ENCODE results near the gene TLE6. TPM values are rescaled to one million over a fixed set of nuclear protein-coding genes. Genes with fewer than 3 reads are reported as not detected.
"Not testable (repeated sequence)": the region's sequence is repeated elsewhere in the genome, so short reads cannot be mapped to it uniquely, and the experiment has no call there.

Gene TLE6
- total and polyA plus RNA-seq, 12 donors, result 0.34 to 3.5 (median 0.64) TPM; not detected in 3

DNA sequence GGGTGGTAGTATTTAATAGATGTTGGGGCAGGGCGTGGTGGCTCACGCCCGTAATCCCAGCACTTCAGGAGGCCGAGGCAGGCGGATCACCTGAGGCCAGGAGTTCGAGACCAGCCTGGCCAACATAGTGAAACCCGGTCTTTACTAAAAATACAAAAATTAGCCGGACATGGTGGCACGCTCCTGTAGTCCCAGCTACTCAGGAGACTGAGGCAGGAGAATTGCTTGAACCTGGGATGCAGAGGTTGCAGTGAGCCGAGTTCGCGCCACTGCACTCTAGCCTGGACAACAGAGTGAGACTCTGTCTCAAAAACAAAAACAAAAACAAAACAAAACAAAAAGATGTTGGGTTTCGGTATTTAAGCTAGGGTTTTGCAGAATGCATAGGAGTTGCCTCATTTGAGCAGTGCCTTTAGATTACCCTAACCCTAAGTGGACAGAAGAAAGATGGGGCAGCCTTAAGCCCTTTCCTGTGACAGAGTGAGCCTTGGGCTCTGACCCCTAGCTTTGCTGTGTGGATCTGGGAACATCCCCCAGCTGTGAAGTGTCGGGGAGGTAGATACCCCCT, 59.7 kb downstream of the TLE6 start:
- H3K27ac ChIP-seq, result peak overlapping the region in 9 of 10 donors; percentile 83 to 97 (median 92)

DNA sequence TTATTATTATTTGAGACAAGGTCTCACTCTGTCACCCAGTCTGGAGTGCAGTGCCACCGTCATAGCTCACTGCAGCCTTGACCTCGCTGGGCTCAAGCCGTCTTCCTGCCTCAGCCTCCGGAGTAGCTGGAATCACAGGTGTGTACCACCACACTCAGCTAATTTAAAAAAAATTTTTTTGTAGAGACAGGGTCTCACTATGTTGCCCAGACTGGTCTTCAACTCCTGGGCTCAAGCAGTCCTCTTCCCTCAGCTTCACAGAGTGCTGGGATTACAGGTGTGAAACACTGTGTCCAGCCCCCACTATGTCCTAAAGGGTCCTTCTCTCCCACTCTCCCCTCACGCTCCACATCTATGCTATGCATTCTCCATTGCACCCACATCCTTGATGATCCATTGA, 60.9 kb downstream of the TLE6 start:
- intact Hi-C loops (cut with DNase I), result loop anchor here in 5 of 10 donors (5.0 to 10.0 kb wide), 6 partner anchors 53 to 86 kb away; partner anchors contain the start of genes GNA11 (in 1 of the 5) and TLE6 (in 1 of the 5)
- Histone ChIP-seq H3K9me3 (no peaks in the 10 kb centered on the region), H3K27ac (no peak overlapping the region), H3K4me3 (no peak overlapping the region), H3K36me3 (no peaks in the 10 kb centered on the region), H3K4me1 (peaks cover 12 to 38% (median 25%) of the 10 kb centered on the region in 9 donors), H3K27me3 (peaks cover 0 to 14% (median 0%) of the 10 kb centered on the region in 7 donors)
- no peak for ATAC-seq
- 73 to 83% methylated on average over 5 of the region's 5 CpGs for WGBS, 2 donors
- TF ChIP-seq, protein P1, sequence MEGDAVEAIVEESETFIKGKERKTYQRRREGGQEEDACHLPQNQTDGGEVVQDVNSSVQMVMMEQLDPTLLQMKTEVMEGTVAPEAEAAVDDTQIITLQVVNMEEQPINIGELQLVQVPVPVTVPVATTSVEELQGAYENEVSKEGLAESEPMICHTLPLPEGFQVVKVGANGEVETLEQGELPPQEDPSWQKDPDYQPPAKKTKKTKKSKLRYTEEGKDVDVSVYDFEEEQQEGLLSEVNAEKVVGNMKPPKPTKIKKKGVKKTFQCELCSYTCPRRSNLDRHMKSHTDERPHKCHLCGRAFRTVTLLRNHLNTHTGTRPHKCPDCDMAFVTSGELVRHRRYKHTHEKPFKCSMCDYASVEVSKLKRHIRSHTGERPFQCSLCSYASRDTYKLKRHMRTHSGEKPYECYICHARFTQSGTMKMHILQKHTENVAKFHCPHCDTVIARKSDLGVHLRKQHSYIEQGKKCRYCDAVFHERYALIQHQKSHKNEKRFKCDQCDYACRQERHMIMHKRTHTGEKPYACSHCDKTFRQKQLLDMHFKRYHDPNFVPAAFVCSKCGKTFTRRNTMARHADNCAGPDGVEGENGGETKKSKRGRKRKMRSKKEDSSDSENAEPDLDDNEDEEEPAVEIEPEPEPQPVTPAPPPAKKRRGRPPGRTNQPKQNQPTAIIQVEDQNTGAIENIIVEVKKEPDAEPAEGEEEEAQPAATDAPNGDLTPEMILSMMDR (IDR thresholded peaks at IDR 0.05), result no peak
- no peak for DNase-seq

More for the DNA sequence above, 59.7 kb downstream of the TLE6 start:
- H3K27me3 ChIP-seq, ATAC-seq, H3K9me3 ChIP-seq, H3K36me3 ChIP-seq, DNase-seq: not testable (repeated sequence)
- Histone ChIP-seq H3K4me3 (peak overlapping the region in 5 of 10 donors; percentile 60 to 66 (median 62)), H3K4me1 (peaks cover 12 to 32% (median 21%) of the 10 kb centered on the region in 9 donors)
- TF ChIP-seq, protein P1 (IDR thresholded peaks at IDR 0.05), result peak in 1 of 9 donors; percentile 6
- 68 to 72% methylated on average over 14 of the region's 14 CpGs for WGBS, 2 donors
- intact Hi-C loops (cut with DNase I), result loop anchor here in 7 of 10 donors (2.0 to 10.0 kb wide), 9 partner anchors 20 to 85 kb away; partner anchors contain the start of genes TLE6 (in 2 of the 7) and GNA11 (in 1 of the 7)

DNA sequence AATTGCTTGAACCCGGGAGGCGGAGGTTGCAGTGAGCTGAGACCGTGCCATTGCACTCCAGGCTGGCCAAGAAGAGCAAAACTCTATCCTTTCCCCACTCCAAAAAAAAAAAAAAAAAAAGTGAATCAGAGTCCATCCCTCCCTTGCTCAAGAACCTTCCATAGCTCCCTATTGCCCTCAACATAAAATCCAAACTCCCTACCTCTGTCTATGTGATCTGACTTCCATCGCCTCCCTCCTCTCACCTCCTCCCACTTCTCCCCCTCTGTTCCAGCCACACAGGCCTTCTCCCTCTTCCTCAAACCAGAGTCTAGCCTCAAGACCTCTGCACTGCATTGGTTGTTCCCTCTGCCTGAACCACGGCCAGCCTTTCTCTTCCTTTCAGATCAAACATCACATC, 61.8 kb downstream of the TLE6 start:
- DNase-seq (no peak), ATAC-seq (no peak)
- Histone ChIP-seq H3K9me3 (no peaks in the 10 kb centered on the region), H3K4me3 (no peak overlapping the region), H3K4me1 (peaks cover 11 to 37% (median 25%) of the 10 kb centered on the region in 9 donors), H3K27ac (peak overlapping the region in 1 of 10 donors; percentile 1), H3K27me3 (peaks cover 0 to 15% (median 0%) of the 10 kb centered on the region in 7 donors), H3K36me3 (no peaks in the 10 kb centered on the region)
- TF ChIP-seq, protein P1 (IDR thresholded peaks at IDR 0.05), result no peak
- 85 to 86% methylated on average over 5 of the region's 5 CpGs for WGBS, 2 donors
- intact Hi-C loops (cut with DNase I), result loop anchor here in 5 of 10 donors (5.0 to 10.0 kb wide), 6 partner anchors 53 to 87 kb away; partner anchors contain the start of genes GNA11 (in 1 of the 5) and TLE6 (in 1 of the 5)

DNA sequence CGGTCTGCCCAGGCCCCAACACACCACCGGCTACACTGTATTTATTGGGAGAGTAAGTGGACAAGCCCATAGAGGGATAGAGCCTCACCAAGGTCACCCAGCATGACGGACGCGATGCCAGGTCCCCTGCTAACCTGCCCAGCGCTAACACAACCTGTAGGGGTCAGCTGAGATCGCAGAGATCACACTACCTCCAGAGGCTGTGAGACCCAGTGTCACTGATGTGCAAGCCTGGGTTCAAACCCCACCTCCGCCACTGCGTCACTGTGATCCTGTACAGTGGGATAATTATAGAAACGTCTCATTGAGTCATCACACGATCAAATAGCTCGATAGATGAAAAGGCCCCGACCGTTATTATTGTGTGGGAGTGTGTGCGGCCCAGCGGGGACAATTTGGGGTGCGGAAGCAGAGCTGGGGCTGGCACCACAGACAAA, 62.3 kb downstream of the TLE6 start:
- ATAC-seq (no peak), DNase-seq (no peak)
- H3K27ac ChIP-seq, result peak overlapping the region in 1 of 10 donors; percentile 1
- intact Hi-C loops (cut with DNase I), result loop anchor here in 5 of 10 donors (5.0 to 10.0 kb wide), 6 partner anchors 53 to 87 kb away; partner anchors contain the start of genes GNA11 (in 1 of the 5) and TLE6 (in 1 of the 5)
- no peaks in the 10 kb centered on the region for H3K36me3 ChIP-seq
- WGBS, 2 donors, result 61 to 62% methylated on average over 17 of the region's 17 CpGs
- H3K4me1 ChIP-seq, result peaks cover 6 to 32% (median 20%) of the 10 kb centered on the region in 9 donors
- H3K9me3 ChIP-seq, result no peaks in the 10 kb centered on the region
- H3K4me3 ChIP-seq, result no peak overlapping the region
- TF ChIP-seq, protein P1 (IDR thresholded peaks at IDR 0.05), result no peak
- peaks cover 0 to 15% (median 0%) of the 10 kb centered on the region in 7 donors for H3K27me3 ChIP-seq

All from heart right ventricle (tissue), 16 donors.